ENCODE data around the gene NR3C2. TPM values are rescaled to one million over a fixed set of nuclear protein-coding genes. Genes with fewer than 3 reads are reported as not detected.

Gene NR3C2
- polyA plus RNA-seq, 3 donors, result 0.09 to 0.27 (median 0.20) TPM

- no peaks in the 10 kb centered on the region for H3K9me3 ChIP-seq (replicated peaks in 1 of 2; ENCODE audit: control insufficient read depth in 1 of 2, insufficient read depth in 1 of 2, low read length in 2 of 2)
- no peaks in the 10 kb centered on the region for H3K27me3 ChIP-seq (ENCODE audit: control insufficient read depth in 2 of 2, insufficient read depth in 2 of 2, low read length in 2 of 2)
- Mint-ChIP-seq H3K9me3 (peaks cover 0 to 2% (median 0%) of the 10 kb centered on the region in 7 donors), H3K27me3 (ENCODE audit: low read depth in 3 of 3) (peaks cover 0 to 5% (median 1%) of the 10 kb centered on the region in 3 donors), H3K4me1 (no peaks in the 10 kb centered on the region), H3K27ac (peak overlapping the region in 1 of 7 donors; percentile 42), H3K4me3 (no peak overlapping the region), H3K36me3 (no peaks in the 10 kb centered on the region)
- TF ChIP-seq CTCF (IDR thresholded peaks at IDR 0.05), result no peak
- no peaks in the 10 kb centered on the region for H3K4me1 ChIP-seq (ENCODE audit: control insufficient read depth in 1 of 2, insufficient read depth in 2 of 2, low read length in 2 of 2)
- no peaks in the 10 kb centered on the region for H4K20me1 ChIP-seq (ENCODE audit: insufficient read depth, low read length)
- H3K4me2 ChIP-seq (replicated peaks; ENCODE audit: extremely low read depth, low read length, poor library complexity, severe bottlenecking), result no peak overlapping the region
- no peaks in the 10 kb centered on the region for H3K36me3 ChIP-seq (replicated peaks in 1 of 2; ENCODE audit: control insufficient read depth in 1 of 2, insufficient read depth in 2 of 2, low read length in 2 of 2)
- H3K4me3 ChIP-seq (replicated peaks in 1 of 3; ENCODE audit: low read depth in 2 of 3, low read length in 3 of 3), result no peak overlapping the region
- intact Hi-C loops (cut with micrococcal nuclease), result no loop called here
- no peak overlapping the region for H2AFZ ChIP-seq (ENCODE audit: insufficient read depth, low read depth, low read length, poor library complexity, severe bottlenecking)
- no peak overlapping the region for H3K9ac ChIP-seq (ENCODE audit: insufficient read depth, low read length, poor library complexity, severe bottlenecking)
- DNase-seq, result no peak
- 62% methylated on average over 3 of the region's 4 CpGs for WGBS (ENCODE audit: insufficient coverage)
- no peaks in the 10 kb centered on the region for H3K79me2 ChIP-seq (ENCODE audit: insufficient read depth, low read length)
- no peak overlapping the region for H3K27ac ChIP-seq (ENCODE audit: low read depth in 1 of 2, low read length in 2 of 2)
Observed at GRCh38 chr4:148355442-148356123, 86.6 kb downstream of the NR3C2 start.

GRCh38 chr4:148354186-148354585 lies 88.0 kb downstream of the NR3C2 start:
- H3K27me3 Mint-ChIP-seq (ENCODE audit: low read depth in 3 of 3), result peaks cover 0 to 5% (median 0%) of the 10 kb centered on the region in 3 donors
- Histone ChIP-seq H3K27me3 (ENCODE audit: control insufficient read depth in 2 of 2, insufficient read depth in 2 of 2, low read length in 2 of 2) (no peaks in the 10 kb centered on the region), H3K9ac (ENCODE audit: insufficient read depth, low read length, poor library complexity, severe bottlenecking) (no peak overlapping the region), H3K36me3 (replicated peaks in 1 of 2; ENCODE audit: control insufficient read depth in 1 of 2, insufficient read depth in 2 of 2, low read length in 2 of 2) (no peaks in the 10 kb centered on the region), H3K4me1 (ENCODE audit: control insufficient read depth in 1 of 2, insufficient read depth in 2 of 2, low read length in 2 of 2) (no peaks in the 10 kb centered on the region), H2AFZ (ENCODE audit: insufficient read depth, low read depth, low read length, poor library complexity, severe bottlenecking) (no peak overlapping the region), H3K27ac (ENCODE audit: low read depth in 1 of 2, low read length in 2 of 2) (no peak overlapping the region), H3K79me2 (ENCODE audit: insufficient read depth, low read length) (no peaks in the 10 kb centered on the region), H3K9me3 (replicated peaks in 1 of 2; ENCODE audit: control insufficient read depth in 1 of 2, insufficient read depth in 1 of 2, low read length in 2 of 2) (no peaks in the 10 kb centered on the region), H3K4me2 (replicated peaks; ENCODE audit: extremely low read depth, low read length, poor library complexity, severe bottlenecking) (no peak overlapping the region), H4K20me1 (ENCODE audit: insufficient read depth, low read length) (no peaks in the 10 kb centered on the region), H3K4me3 (replicated peaks in 1 of 3; ENCODE audit: low read depth in 2 of 3, low read length in 3 of 3) (no peak overlapping the region)
- no peaks in the 10 kb centered on the region for H3K36me3 Mint-ChIP-seq
- H3K27ac Mint-ChIP-seq, result no peak overlapping the region
- intact Hi-C loops (cut with micrococcal nuclease), result no loop called here
- DNase-seq, result no peak
- H3K4me3 Mint-ChIP-seq, result no peak overlapping the region
- H3K4me1 Mint-ChIP-seq, result no peaks in the 10 kb centered on the region
- no peak for TF ChIP-seq CTCF (IDR thresholded peaks at IDR 0.05)
- no CpG with 5 or more reads among the region's 4 CpGs for WGBS (ENCODE audit: insufficient coverage)
- peaks cover 0 to 2% (median 0%) of the 10 kb centered on the region in 7 donors for H3K9me3 Mint-ChIP-seq
